Adrenal gland (tissue), 12 donors: ENCODE measurements around the gene SLC35D2. TPM values are rescaled to one million over a fixed set of nuclear protein-coding genes. Genes with fewer than 3 reads are reported as not detected.

Source experiments
- DNase-seq, 7 donors: peaks; one replicate each; pipeline ENCODE4 v3.0.0-alpha.2; 2019 to 2020
- H3K27ac ChIP-seq, 5 donors: fragments of 200-600 bp; sonication (generic) in 4 of 5; 1 replicate in 3 of 5; 2 replicates in 2 of 5; pipeline versions ENCODE4 v1.5.1 to v1.8.0; 2016 to 2020; ENCODE audit warnings: mild to moderate bottlenecking in 1 of 5
- H3K27me3 ChIP-seq: fragments of 200-600 bp; 2 replicates; pipeline ENCODE4 v1.8.0; 2021
- H3K36me3 ChIP-seq, 2 donors: fragments of 200-600 bp; replicated peaks in 1 of 2; 1 replicate in 1 of 2; 2 replicates in 1 of 2; pipeline versions ENCODE4 v1.5.1 to v1.8.0; 2018 to 2022
- H3K4me1 ChIP-seq, 2 donors: fragments of 200-600 bp; replicated peaks in 1 of 2; 1 replicate in 1 of 2; 2 replicates in 1 of 2; pipeline versions ENCODE4 v1.5.1 to v1.8.0; 2018 to 2021
- H3K4me3 ChIP-seq, 4 donors: fragments of 200-600 bp; sonication (generic) in 3 of 4; one replicate each; pipeline ENCODE4 v1.5.1; 2016 to 2018
- H3K9me3 ChIP-seq, 3 donors: fragments of 200-600 bp; sonication (generic) in 1 of 3; replicated peaks in 1 of 3; 1 replicate in 2 of 3; 2 replicates in 1 of 3; pipeline versions ENCODE4 v1.5.1 to v1.8.0; 2016 to 2021
- POLR2A ChIP-seq, 2 donors: fragments of 450-650 bp; IDR thresholded peaks; one replicate each; pipeline ENCODE4 v1.6.1; 2017; ENCODE audit warnings: antibody characterized with exemption in 2 of 2, mild to moderate bottlenecking in 2 of 2, moderate library complexity in 1 of 2
- WGBS, 4 donors: extraction: QIAGEN DNeasy Blood & Tissue Kit in 2 of 4; methylation state at CpG; one replicate each; pipeline versions ENCODE4 v1.1.5 to v1.1.7; 2013 to 2017; 5-methylcytosine and 5-hydroxymethylcytosine counted together
- intact Hi-C, 2 donors: fragments of 100-400 bp; cut with DNase I; formaldehyde crosslinking; loops; one replicate each; pipeline versions ENCODE4 v1.14.1 to v1.15.0; 2022 to 2023
- polyA plus RNA-seq, 3 donors: library from polyadenylated mRNA; stranded (reverse); fragments of 200-250 nt in 2 of 3; fragments of 350-450 nt in 1 of 3; fragmentation: Illumina TruSeq in 1 of 3; extraction: RNeasy Lipid Tissue Mini Kit (QIAGEN cat#74804) in 1 of 3; gene quantifications; one replicate each; pipeline ENCODE4 v1.2.3, GENCODE V29; 2013 to 2014
- total RNA-seq, 9 donors: library from RNA; depleted of rRNA in 4 of 9; stranded (reverse); fragments of >200 nt in 4 of 9; fragments of 120-200 nt in 1 of 9; fragmentation: NEBNext Ultra II Directional in 1 of 9; extraction: Animal tissue kit (Norgen Biotek cat#: 25700) in 1 of 9; gene quantifications; one replicate each; pipeline versions ENCODE4 v1.1.0 to v1.2.4, GENCODE V29; 2013 to 2023
- TF ChIP-seq, protein P1 (sequence below), 6 experiments: fragments of 450-650 bp in 4 of 6; fragments of 200-600 bp in 2 of 6; sonication (generic) in 1 of 6; IDR thresholded peaks; 1 replicate in 5 of 6; 2 replicates in 1 of 6; pipeline versions ENCODE4 v1.5.1 to v1.8.0; 2016 to 2021; ENCODE audit warnings: antibody characterized with exemption in 6 of 6, mild to moderate bottlenecking in 2 of 6, moderate library complexity in 1 of 6
- donor health status: healthy with polysubstance abuse.
- donor health status: Bipolar disorder and iron deficiency.
- donor health status: DM: yes; HTN: yes; CAD: no.
- donor health status: DM: no; HTN: no; CAD: no.
- donor health status: DM: no; HTN: no; CAD: no.
- donor health status: DM: yes; HTN: yes; CAD: no.

SLC35D2 gene
- total and polyA plus RNA-seq, 12 donors: 6.9 to 20.8 (median 14.0) TPM

DNA sequence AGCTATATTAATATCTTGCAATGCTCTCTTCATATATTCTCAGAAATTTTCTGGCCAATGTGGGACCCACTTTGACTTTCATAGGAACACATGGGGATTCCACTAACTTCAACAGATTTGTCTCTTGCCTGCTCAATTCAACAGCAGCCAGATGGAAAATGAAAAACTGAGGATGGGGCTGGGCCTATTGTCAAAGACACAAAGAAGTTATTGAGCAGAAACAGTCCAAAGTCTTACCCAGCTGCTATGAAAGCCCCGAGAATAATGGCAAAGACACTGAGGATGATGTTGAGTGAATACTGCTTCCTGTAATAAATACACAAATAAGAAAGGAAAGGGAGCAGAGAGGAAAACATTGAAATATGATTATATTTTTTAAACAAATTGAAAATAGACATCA, 32.6 kb downstream of the SLC35D2 start:
- Histone ChIP-seq H3K27me3 (no peaks in the 10 kb centered on the region), H3K27ac (no peak overlapping the region), H3K4me1 (no peaks in the 10 kb centered on the region), H3K9me3 (no peaks in the 10 kb centered on the region), H3K4me3 (no peak overlapping the region), H3K36me3 (peaks cover 0 to under 1% of the 10 kb centered on the region in 2 donors)
- 91 to 97% (median 95%) methylated on average over 1 of the region's 1 CpG for WGBS, 4 donors
- TF ChIP-seq, protein P1, sequence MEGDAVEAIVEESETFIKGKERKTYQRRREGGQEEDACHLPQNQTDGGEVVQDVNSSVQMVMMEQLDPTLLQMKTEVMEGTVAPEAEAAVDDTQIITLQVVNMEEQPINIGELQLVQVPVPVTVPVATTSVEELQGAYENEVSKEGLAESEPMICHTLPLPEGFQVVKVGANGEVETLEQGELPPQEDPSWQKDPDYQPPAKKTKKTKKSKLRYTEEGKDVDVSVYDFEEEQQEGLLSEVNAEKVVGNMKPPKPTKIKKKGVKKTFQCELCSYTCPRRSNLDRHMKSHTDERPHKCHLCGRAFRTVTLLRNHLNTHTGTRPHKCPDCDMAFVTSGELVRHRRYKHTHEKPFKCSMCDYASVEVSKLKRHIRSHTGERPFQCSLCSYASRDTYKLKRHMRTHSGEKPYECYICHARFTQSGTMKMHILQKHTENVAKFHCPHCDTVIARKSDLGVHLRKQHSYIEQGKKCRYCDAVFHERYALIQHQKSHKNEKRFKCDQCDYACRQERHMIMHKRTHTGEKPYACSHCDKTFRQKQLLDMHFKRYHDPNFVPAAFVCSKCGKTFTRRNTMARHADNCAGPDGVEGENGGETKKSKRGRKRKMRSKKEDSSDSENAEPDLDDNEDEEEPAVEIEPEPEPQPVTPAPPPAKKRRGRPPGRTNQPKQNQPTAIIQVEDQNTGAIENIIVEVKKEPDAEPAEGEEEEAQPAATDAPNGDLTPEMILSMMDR (IDR thresholded peaks at IDR 0.05): no peak
- TF ChIP-seq POLR2A (IDR thresholded peaks at IDR 0.05): no peak
- intact Hi-C loops: no loop called here
- no peak for DNase-seq

DNA sequence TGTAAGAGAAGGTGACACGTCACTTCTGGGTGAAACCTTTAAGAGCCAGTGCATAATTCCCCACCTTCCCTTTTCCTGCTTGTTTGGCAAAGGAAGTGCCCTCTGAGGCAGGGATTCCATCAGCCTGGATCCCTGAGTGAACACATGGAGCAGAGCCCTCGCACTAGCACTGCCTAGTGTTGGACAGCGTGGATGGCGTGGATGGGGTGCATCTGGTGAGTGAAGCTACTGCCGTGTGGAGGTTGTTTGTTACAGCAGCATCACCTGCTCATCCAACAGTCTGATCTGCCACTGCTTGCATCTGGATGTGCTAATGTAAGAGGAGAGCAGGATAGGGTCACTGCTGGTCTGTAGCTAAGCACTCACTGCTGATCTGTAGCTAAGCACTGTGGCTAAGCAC, 35.2 kb downstream of the SLC35D2 start:
- H3K36me3 ChIP-seq: no peaks in the 10 kb centered on the region
- TF ChIP-seq, protein P1 (IDR thresholded peaks at IDR 0.05): no peak
- no peak overlapping the region for H3K27ac ChIP-seq
- H3K27me3 ChIP-seq: no peaks in the 10 kb centered on the region
- 93 to 99% (median 96%) methylated on average over 2 to 5 of the region's 5 CpGs for WGBS, 4 donors
- H3K4me1 ChIP-seq: peaks cover 6 to 16% of the 10 kb centered on the region in 2 donors
- intact Hi-C loops: no loop called here
- no peak overlapping the region for H3K4me3 ChIP-seq
- no peak for DNase-seq
- no peaks in the 10 kb centered on the region for H3K9me3 ChIP-seq

DNA sequence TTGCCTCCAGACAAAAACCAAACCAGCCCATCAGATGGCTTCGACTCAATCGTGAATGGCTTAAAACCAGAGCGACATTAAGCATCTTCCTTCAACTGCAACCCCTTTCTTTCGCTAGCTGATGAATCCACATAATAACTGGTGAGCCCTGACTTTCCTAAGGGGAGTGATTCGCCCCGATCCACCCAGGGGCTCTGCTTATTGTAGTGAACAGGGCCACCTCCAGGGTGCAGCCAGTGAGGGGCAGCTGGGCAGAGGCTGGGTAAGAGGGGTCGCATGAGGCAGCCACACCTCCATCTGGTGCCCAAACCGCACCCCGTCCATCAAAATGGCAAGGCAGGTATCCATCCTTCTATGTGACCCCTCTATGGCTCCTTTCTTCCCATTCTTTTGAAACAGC, 38.0 kb downstream of the SLC35D2 start:
- no peak for DNase-seq
- no peaks in the 10 kb centered on the region for H3K27me3 ChIP-seq
- 94 to 98% (median 95%) methylated on average over 9 of the region's 9 CpGs for WGBS, 4 donors
- no peaks in the 10 kb centered on the region for H3K9me3 ChIP-seq
- no peak overlapping the region for H3K4me3 ChIP-seq
- no peaks in the 10 kb centered on the region for H3K36me3 ChIP-seq
- peaks cover 6 to 21% of the 10 kb centered on the region in 2 donors for H3K4me1 ChIP-seq
- intact Hi-C loops: no loop called here
- peak overlapping the region in 2 of 5 donors; percentile 13 to 83 for H3K27ac ChIP-seq
- no peak for TF ChIP-seq POLR2A (IDR thresholded peaks at IDR 0.05)

DNA sequence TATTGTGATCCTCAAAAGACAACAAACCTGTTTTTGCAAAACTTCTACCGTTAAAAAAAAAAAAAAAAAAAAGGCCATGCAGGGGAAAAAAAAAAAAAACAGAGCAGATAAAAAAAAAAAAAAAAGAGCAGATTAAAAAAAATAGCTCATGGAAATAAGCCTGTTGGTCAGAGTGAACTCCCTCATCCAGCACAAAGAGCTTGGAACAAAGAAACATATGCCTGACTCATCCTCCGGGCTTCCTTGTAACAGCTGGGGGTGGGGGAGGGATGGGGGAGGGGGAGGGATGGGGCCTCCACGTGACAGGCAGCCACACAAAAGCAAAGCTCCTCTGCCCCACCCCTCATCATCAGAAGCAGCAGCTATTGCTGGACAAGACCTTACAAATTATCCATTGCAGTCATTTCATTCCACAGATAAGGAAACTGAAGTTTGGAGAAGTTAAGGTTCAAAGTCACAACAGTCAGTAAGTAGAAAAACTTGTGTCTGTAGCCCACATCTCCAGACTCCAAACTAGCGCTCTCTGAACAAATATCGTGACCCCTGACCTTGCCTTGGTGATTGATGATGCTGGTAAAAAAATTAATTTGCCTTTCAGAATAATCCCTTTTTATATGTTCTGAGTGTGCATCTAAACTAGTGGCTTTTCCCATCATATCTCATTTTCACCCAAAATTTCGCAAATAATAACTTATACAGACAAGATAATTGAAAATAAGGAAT, 38.9 kb downstream of the SLC35D2 start:
- intact Hi-C loops: no loop called here
- H3K36me3 ChIP-seq: no peaks in the 10 kb centered on the region
- H3K4me1 ChIP-seq: peaks cover 6 to 28% of the 10 kb centered on the region in 2 donors
- peak; percentile 68 to 90 (median 82) for DNase-seq
- no peaks in the 10 kb centered on the region for H3K27me3 ChIP-seq
- H3K4me3 ChIP-seq: no peak overlapping the region
- H3K9me3 ChIP-seq: no peaks in the 10 kb centered on the region
- WGBS, 4 donors: 22 to 33% (median 27%) methylated on average over 6 of the region's 6 CpGs
- peak in 1 of 2 donors; percentile 26 for TF ChIP-seq POLR2A (IDR thresholded peaks at IDR 0.05)
- TF ChIP-seq, protein P1 (IDR thresholded peaks at IDR 0.05): no peak
- H3K27ac ChIP-seq: peak overlapping the region in 4 of 5 donors; percentile 42 to 83 (median 64)
